NCI-H187 treated with DMSO at 0.1 percent for 48 hours (cell line): ENCODE results near the gene FGGY.
"Not testable (repeated sequence)": the region's sequence is repeated elsewhere in the genome, so short reads cannot be mapped to it uniquely, and the experiment has no call there.

Experiments
- DNase-seq: peaks from one replicate; lab custom pipeline; 2025; lab: John Stamatoyannopoulos, UW

The FGGY gene

GRCh38 chr1:59592924-59593323 lies 296.0 kb downstream of the FGGY start:
- DNase-seq, result no peak

- no peak for DNase-seq
These were observed 297.2 kb downstream of the FGGY start for GRCh38 chr1:59593798-59594790.

DNA sequence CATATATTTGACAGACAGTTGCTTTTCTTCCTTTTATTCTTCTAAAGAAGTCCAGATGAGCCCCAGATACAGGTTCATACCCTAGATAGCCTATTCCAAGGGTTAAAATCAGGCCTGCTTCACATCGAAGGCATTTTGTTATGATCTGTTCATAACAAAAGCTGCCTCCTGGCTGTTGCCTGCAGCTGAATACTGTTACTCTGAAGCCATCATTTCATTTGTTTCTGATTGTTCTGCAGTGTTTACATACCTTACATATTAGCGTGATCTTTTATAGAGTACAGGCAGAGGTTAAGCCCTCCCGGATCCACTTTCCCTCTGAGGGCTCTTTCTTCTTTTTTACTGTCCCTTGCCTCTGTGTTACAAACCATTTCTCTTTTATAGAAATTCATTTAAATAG lies 298.9 kb downstream of the FGGY start:
- no peak for DNase-seq

GRCh38 chr1:59596432-59596831 lies 299.5 kb downstream of the FGGY start:
- DNase-seq, result no peak

- no peak for DNase-seq
These were observed 300.1 kb downstream of the FGGY start for GRCh38 chr1:59596956-59597355.

DNA sequence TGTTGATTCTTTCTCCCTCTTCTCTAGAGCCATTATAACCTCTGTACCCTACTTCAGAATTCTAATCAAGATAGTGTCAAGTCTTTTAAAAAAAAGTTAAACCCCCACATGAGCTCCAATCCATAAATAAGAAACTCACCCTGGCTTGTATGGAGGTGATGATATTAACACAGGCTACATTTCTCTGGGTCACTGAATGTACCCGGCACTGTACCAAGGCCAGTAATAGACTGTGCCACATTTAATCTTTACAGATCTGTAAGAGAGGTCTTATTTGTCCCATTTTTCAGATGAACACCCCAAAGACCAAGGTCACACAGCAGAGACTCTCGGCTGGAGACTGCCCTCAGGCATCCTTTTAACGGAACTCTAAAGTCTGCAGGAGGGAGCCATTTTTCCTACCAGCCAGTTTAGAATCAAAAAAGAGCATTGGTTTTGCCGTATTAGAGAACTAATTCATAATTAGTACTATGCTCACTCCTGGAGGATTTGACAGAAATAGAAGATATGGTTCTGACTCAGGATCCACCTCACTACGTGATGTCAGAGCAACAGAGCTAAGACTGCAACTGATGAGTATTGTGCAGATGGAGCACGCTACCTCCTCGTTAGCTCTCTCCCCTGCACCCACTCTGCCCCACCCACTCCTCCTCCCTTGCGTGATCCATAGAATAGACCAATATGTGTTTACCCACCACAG lies 300.7 kb downstream of the FGGY start:
- DNase-seq, result no peak

DNA sequence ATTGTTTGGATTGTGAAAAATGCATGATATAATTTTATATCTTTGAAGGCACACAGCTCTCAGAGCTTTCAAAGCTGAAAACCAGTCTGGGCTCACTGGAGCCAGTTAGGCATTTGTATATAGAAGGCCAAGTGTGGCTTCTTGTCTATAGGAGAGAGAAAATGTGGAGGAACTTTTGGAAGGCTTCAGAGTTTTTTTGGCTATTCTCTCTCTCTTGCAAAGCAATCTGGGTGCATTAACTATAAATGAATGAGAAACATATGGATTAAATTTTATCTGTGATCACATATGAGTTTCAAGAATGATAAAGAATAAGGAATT lies 301.2 kb downstream of the FGGY start:
- DNase-seq, result no peak

- DNase-seq, result no peak
These were observed 304.1 kb downstream of the FGGY start for GRCh38 chr1:59601041-59601441.

- DNase-seq, result no peak
These were observed 304.9 kb downstream of the FGGY start for GRCh38 chr1:59601811-59602210.

GRCh38 chr1:59604191-59604590 lies 307.3 kb downstream of the FGGY start:
- DNase-seq, result no peak

DNA sequence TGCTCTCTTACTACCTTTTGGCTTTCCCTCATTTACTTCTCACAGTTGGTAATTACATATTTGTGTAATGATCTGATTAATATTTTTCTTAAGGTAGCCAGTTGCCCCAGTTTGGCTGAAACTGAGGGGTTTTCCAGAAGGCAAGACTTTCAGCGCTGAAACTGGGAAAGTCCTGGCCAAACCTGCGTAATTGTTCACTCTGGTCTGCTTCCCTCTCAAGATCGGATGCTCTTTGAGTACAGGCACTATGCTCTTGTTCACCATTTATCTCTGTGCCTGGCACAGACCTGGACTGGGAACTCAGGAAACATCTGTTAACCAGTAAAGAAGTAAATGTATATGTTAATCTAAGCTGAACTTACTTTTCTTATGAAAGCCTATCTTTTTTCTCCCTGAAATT lies 308.3 kb downstream of the FGGY start:
- no peak for DNase-seq

DNA sequence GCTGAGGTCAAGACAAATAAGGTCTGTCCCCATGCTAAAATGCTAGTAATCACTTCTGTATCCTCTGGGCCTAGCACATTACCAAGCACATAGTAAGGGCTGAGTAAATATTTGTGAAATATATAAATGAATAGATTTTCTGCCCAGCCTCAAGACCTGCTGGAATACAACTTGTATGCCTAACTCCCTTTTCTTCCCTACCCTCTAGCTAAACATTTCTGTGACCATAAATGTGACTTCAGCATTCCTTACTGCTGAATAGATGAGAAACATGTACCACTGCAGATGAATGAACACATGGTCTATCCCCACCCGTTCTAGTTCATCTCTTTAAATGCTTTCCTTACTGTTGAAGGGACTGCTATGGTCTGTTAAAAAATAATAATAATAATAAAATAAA lies 308.9 kb downstream of the FGGY start:
- no peak for DNase-seq

- no peak for DNase-seq
These were observed 312.4 kb downstream of the FGGY start for GRCh38 chr1:59609245-59609644.

DNA sequence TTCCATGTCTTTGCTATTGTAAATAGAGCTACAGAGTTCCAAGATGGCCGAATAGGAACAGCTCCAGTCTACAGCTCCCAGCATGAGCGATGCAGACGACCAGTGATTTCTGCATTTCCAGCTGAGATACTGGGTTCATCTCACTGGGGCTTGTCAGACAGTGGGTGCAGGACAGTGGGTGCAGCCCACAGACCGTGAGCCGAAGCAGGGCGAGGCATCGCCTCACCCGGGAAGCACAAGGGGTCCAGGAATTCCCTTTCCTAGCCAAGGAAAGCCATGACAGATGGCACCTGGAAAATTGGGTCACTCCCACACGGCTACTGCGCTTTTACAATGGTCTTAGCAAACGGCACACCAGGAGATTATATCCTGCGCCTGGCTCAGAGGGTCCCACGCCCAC lies 313.6 kb downstream of the FGGY start:
- DNase-seq, result not testable (repeated sequence)

GRCh38 chr1:59617434-59617833 lies 320.5 kb downstream of the FGGY start:
- no peak for DNase-seq

DNA sequence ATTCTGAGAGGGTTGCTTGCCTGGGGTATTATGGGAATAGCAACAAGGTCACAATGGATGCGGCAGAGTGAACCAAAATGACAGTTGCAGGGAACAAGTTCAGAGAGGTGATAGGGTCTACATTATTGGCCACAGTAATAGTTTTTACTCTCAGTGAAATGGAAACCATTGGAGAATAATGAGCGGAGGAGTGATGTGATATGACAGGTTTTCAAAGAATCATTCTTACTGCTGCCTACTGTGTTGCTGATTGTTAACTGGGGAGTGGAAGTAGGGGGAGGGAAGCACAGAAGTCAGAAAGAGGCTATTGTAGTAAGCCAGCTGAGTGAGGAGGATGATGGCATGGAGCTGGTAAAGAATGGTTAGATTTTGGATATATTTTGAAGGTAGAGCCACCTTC lies 322.7 kb downstream of the FGGY start:
- DNase-seq, result no peak

GRCh38 chr1:59625384-59625783 lies 328.5 kb downstream of the FGGY start:
- DNase-seq, result no peak

DNA sequence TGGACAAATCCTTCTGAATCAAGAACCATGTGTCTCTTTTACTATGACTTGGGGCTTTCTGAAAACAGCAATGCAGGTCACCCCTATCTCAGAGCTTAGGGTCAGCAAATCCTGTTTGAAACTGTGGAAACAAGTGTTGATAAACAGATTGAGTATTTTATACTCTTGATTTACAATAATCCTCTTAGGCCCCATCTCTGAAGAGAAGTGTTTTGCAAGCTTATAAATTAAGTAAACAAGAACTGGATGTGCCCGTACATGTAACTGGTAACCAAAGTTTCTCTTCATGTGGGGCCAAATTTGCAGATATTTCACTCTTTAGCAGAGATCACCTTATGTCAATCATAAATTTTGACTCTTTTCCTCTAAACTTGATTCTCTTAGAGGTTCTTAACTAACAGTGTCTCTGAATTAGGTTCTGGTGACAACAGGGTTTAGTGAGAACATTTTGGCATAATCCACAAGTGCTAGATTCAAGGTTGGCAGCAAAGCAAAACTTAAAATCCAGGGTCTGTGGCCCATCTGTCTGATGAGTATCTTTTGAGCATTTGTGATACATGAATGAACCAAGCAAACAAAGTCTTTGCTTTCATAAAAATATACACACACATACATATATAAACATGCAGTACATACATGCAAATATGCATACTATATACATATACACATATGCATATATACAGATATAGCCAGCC lies 334.8 kb downstream of the FGGY start:
- no peak for DNase-seq

GRCh38 chr1:59635097-59635496 lies 338.2 kb downstream of the FGGY start:
- no peak for DNase-seq

DNA sequence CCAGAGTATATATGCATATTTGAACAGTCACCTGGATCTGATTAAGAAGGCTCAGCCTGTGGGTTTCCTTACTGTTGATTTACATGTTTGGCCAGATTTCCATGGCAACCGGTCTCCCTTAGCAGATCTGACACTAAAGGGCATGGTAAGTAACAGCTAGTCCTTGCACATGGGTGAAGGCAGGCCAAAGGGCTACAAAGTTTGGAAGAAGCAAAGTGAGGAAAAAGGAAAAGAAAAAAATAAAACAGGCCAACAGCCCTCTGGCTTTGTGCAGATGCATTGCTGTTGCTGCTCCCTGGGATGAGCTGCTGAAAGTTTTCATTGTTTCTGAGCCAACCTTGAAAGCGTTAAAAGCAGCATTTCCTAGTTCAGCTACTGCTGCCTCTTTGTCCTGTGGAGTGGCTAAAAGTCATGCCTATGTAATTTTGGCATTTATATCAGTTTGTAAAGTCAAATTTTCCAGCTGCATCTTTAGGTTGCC lies 341.4 kb downstream of the FGGY start:
- no peak for DNase-seq

- no peak for DNase-seq
These were observed 342.4 kb downstream of the FGGY start for GRCh38 chr1:59639266-59639665.

GRCh38 chr1:59640851-59641250 lies 344.0 kb downstream of the FGGY start:
- no peak for DNase-seq

DNA sequence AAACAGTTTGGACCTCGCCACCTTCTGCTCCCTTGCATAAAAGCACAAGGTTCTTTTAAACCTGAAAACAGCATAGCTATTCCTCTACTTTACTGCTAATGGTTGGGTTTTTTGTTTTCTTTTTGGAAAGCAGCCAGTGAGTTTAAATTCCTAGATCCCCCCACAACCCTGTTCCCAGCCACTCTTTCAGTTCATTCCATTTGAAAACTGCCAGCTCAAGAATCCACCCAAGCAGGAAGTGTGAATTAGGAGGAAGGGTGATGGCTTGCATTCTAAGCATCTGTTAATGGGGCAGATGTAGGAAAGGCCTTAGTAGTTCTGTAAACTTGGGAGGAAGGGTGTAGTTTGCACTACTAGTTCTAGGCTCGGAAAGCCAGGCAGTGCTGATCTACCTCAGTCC lies 344.9 kb downstream of the FGGY start:
- no peak for DNase-seq
